Urinary bladder (tissue), 4 donors: ENCODE results near the gene OTUB2. TPM values are rescaled to one million over a fixed set of nuclear protein-coding genes. Genes with fewer than 3 reads are reported as not detected.

Source experiments
- DNase-seq: peaks from one replicate; pipeline ENCODE4 v3.0.0-alpha.2; 2015; ENCODE audit errors: extremely low spot score
- H3K27ac ChIP-seq: one replicate; pipeline ENCODE4 v1.5.1; 2013; ENCODE audit warnings: low read depth, mild to moderate bottlenecking, moderate library complexity
- H3K36me3 ChIP-seq: one replicate; pipeline ENCODE4 v1.6.1; 2013; ENCODE audit warnings: mild to moderate bottlenecking, moderate library complexity; ENCODE audit not compliant: insufficient read depth
- H3K4me1 ChIP-seq: one replicate; pipeline ENCODE4 v1.6.1; 2013; ENCODE audit warnings: mild to moderate bottlenecking, moderate library complexity; ENCODE audit not compliant: insufficient read depth
- H3K4me3 ChIP-seq: one replicate; pipeline ENCODE4 v1.5.1; 2013; ENCODE audit warnings: low read depth, low read length
- WGBS: extraction: QIAGEN DNeasy Blood & Tissue Kit; methylation state at CpG from one replicate; pipeline ENCODE4 v1.1.7; 2013; 5-methylcytosine and 5-hydroxymethylcytosine counted together
- polyA plus RNA-seq: library from polyadenylated mRNA; stranded (reverse); fragments of 200-250 nt; gene quantifications from one replicate; pipeline ENCODE4 v1.2.3, GENCODE V29; 2013
- total RNA-seq: library from RNA; depleted of rRNA; stranded (reverse); fragments of >200 nt; gene quantifications from one replicate; pipeline ENCODE4 v1.2.3, GENCODE V29; 2014
- donor health status: healthy with polysubstance abuse.
- donor health status: healthy.

The OTUB2 gene
- total and polyA plus RNA-seq, 2 donors, result 0.41 to 2.0 TPM

DNA sequence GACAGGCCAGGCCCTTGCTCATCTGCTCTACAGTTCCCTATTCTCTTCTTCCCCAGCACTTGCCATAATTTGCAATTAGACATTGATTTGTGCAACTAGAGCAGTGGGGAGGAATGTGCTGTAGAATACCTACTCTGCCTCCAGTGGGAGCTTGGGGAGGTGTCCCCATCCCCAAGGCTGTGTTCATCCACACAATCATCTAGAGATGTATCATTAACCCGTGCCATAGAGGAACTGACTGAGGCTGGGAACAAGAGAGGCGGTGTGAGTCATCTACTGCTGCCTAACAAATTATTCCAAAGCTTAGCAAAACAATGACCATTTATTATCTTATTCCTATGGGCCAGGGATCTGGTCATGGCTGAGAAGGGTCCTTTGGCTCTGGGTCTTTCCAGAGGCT lies 5.1 kb upstream of the OTUB2 start:
- DNase-seq, result no peak
- no peak overlapping the region for H3K27ac ChIP-seq
- no peaks in the 10 kb centered on the region for H3K36me3 ChIP-seq
- no peaks in the 10 kb centered on the region for H3K4me1 ChIP-seq
- H3K4me3 ChIP-seq, result no peak overlapping the region
- WGBS, result 66% methylated on average over 2 of the region's 2 CpGs

DNA sequence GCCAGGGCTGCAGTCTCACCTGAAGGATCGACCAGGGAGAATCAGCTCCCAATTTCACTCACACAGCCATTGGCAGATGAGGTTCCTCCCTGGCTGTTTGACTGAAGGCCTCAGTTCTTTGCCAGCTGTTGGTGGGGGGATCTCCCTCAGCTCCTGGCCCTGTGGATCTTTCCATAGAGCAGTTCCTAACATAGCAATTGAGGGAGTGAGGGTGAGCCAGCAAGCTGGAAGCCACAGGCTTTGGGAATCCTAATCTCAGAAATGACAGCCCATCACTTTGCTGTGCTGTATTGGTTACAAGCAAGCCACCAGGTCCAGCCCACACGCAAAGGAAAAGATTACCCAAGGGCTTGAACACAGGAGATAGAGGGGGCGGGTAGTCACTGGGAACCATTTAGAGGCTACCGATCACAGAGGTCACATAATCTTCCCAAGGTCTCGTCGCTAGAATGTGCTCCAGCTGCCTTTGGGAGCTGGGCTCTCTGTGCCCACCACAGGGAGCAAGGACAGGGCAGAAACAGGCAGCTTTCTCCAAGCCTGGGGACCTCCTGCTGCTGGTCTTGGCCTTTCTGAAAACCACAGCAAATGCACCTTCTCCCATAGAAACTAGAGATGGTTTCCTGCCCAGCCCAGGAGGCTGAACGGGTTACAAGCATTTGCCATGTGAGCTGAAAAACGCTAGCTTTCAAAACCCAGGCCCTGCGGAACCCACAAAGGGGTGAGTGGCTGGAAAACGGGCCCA lies 4.6 kb upstream of the OTUB2 start:
- no peak for DNase-seq
- H3K27ac ChIP-seq, result no peak overlapping the region
- WGBS, result 68% methylated on average over 10 of the region's 10 CpGs
- H3K4me1 ChIP-seq, result no peaks in the 10 kb centered on the region
- H3K36me3 ChIP-seq, result no peaks in the 10 kb centered on the region
- no peak overlapping the region for H3K4me3 ChIP-seq

DNA sequence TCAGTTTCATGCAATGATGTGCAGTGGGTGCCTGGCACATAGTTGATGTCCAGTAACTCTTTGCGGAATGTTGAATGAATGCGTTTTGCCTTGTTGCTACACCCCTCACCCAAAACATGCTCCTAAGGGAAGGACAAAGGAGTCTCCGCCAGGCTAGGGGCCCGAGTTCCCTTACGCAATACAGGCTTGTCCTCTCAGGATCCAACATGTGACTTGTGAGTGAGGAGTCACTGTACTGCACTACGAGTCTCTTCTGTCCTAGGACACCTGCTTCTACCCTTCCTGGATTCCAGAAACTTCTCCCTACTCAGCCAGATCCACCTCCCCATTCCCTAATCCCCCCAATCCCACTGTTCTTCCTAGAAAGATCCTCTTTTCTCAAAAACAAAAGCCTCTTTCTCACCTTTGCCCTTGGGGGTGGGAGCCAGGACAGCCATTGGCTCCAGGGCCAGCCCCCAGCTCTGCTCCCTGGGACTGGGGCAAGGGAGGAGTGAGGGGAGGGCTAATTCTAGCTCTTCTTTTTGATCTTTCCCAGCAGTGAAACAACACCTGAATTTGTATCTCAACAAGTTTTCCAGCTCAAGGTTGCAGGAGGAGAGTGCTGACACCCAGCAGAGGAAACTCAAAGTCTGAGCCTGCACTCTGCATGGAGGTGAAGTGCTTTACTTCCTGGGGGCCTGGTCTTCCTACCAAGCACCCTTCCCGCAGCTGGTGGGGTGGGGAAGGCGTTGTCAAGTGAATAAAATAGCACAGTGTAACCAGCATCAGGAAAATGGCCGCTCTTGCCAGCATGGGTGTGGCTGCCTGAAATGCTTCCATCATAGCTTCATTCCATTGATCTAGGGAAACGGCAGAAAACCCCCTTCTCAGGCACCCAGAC lies 3.4 kb upstream of the OTUB2 start:
- H3K4me3 ChIP-seq, result no peak overlapping the region
- no peaks in the 10 kb centered on the region for H3K4me1 ChIP-seq
- H3K27ac ChIP-seq, result no peak overlapping the region
- no peaks in the 10 kb centered on the region for H3K36me3 ChIP-seq
- no peak for DNase-seq
- WGBS, result 72% methylated on average over 10 of the region's 10 CpGs

DNA sequence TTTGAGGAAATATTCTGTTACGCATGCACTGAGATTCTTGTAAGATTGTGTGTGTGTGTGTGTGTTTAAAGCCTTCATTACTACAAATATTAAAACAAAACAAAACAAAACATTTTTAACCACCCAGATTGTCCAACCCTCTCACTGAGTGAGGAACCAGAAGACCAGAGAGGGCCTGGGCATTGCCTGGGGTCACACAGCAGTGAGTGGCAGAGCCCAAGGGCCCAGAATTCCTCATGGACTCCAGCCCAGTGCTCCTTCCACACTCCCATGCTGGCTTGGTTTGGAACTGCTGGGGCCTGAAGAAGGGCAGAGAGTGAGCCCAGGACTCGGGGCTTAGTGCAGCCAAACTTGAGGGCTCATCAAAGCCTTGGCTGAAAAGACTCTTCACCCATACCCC lies 1.6 kb upstream of the OTUB2 start:
- no peak for DNase-seq
- H3K27ac ChIP-seq, result no peak overlapping the region
- H3K4me3 ChIP-seq, result no peak overlapping the region
- H3K4me1 ChIP-seq, result no peaks in the 10 kb centered on the region
- no peaks in the 10 kb centered on the region for H3K36me3 ChIP-seq
- WGBS, result 84% methylated on average over 2 of the region's 2 CpGs

DNA sequence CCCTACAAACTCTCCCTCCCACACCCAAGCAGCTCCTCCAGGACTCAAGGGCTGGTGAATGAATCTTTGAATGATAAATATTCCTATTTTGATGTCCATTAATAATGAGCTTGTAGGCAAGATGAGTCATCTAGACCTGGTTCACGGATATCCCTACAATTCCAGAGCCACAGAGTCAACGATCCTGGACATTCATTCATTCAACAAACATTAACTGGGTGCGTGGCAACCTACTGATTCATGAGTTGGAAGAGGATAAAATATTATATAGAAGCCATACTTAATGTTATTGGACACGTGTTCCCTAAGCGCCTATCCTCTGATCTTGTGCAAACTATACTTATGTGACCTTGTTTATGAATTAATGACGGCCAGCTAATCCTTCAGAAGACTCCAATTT lies 420 bp upstream of the OTUB2 start:
- 50% methylated on average over 6 of the region's 6 CpGs for WGBS
- DNase-seq, result no peak
- H3K4me1 ChIP-seq, result no peaks in the 10 kb centered on the region
- no peak overlapping the region for H3K27ac ChIP-seq
- H3K36me3 ChIP-seq, result no peaks in the 10 kb centered on the region
- no peak overlapping the region for H3K4me3 ChIP-seq

DNA sequence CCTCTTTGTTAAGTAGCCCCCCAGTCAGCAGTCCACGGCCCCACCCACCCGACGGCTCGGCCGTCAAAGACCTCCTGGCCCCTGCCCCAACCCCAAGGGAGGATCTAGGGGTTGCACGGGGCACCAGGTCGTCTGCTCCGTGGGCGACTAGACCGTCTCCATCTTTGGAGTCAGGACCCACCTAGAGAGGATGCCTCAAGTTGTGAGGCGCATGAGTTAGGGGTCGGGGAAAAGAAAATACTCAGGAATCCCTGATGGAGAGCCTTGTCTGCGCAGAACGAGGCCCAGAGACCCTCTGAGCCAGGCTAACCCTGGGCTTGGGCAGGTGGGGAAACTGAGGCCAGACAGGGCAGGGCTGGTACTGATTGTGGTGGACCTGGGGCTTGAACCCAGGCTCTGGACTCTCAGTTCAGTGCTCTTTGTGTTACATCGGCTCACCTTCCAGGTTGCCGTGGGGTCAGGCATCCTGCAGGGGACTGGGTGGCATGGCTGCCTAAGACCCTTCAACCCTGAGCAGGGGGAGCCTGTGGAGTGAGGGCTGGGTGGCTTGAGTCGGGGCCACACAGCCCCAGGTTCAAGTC lies 839 bp downstream of the OTUB2 start:
- Histone ChIP-seq H3K4me1 (no peaks in the 10 kb centered on the region), H3K36me3 (no peaks in the 10 kb centered on the region), H3K4me3 (peak overlapping the region; percentile 59), H3K27ac (no peak overlapping the region)
- no peak for DNase-seq
- WGBS, result 40% methylated on average over 17 of the region's 17 CpGs

DNA sequence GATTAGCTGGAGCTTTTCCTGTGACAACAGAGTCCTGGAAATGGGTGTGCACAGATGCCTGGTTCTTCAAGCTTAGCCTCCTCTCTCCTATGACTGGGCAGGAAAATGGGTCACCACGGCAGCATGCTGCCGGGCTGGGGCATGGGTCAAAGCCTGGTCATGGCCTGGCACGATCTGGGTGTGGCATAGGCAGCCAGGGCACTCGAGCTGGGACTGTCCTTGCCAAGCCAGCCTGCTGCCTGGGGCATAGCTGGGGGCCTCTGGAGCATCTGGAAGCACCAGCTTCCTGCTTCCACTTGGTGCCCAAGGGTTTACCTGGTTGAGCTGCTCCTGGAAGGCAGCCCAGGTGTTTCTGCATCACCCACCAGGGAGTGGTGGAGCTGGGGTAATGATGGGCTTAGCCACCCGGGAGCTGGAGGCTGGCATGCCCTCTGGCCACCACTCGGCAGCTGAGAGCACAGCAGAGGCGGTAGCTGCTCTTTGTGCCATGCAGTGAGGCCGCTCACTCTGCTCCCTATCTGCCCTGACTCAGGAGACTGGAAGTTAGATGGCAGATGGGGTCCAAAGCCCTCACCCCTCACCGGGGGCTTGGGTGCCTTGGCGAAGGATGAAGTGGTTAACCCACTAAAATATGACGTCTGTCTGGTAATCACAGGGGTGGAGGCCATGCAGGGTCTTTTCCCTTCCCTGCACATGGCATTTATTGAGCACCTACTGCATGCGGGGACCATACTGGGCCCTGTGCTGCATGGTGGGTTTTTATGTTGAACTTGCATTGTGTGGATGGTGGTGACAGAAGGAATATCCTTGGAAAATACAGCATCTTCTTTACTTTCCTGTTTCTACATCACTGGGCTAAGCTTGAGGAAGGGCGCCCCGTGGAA lies 1.7 kb downstream of the OTUB2 start:
- Histone ChIP-seq H3K36me3 (no peaks in the 10 kb centered on the region), H3K4me1 (no peaks in the 10 kb centered on the region), H3K27ac (no peak overlapping the region), H3K4me3 (no peak overlapping the region)
- no peak for DNase-seq
- 90% methylated on average over 14 of the region's 14 CpGs for WGBS

DNA sequence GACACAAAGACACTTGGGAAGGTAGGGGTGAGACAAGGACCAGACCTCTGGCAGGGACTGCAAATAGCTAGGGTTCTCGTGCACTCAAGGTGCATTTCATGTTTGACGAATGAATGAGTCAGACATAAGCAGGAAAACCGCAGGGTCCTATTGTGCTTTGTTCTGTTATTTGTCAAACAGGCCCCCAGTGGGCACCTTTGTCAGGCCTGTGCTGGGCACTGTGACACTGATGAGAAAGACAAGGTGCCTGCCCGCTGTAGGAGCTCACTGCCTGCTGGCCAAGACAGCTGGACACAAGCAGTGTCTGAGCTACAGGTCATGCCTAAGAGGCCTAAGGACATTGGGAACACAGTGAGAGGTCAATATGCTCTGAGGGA lies 2.3 kb downstream of the OTUB2 start:
- Histone ChIP-seq H3K36me3 (no peaks in the 10 kb centered on the region), H3K4me1 (no peaks in the 10 kb centered on the region), H3K4me3 (no peak overlapping the region), H3K27ac (no peak overlapping the region)
- WGBS, result 75% methylated on average over 4 of the region's 4 CpGs
- DNase-seq, result no peak

DNA sequence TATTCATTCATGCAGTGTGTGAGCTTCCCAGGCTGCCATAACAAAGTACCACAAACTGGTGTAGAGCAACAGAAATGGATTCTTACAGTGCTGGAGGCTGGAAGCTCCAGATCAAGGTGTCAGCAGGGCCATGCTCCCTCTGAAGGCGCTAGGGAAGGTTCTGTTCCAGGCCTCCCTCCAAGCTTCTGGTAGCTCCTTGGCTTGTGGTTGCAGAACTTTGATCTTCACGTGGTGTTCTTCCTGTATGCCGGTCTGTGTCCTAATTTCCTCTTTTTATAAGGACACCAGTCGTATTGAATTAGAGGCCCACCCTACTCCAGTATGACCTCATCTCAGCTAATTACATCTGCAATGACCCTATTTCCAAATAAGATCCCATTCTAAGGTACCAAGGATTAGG lies 3.1 kb downstream of the OTUB2 start:
- 74% methylated on average over 4 of the region's 4 CpGs for WGBS
- no peak overlapping the region for H3K27ac ChIP-seq
- DNase-seq, result no peak

DNA sequence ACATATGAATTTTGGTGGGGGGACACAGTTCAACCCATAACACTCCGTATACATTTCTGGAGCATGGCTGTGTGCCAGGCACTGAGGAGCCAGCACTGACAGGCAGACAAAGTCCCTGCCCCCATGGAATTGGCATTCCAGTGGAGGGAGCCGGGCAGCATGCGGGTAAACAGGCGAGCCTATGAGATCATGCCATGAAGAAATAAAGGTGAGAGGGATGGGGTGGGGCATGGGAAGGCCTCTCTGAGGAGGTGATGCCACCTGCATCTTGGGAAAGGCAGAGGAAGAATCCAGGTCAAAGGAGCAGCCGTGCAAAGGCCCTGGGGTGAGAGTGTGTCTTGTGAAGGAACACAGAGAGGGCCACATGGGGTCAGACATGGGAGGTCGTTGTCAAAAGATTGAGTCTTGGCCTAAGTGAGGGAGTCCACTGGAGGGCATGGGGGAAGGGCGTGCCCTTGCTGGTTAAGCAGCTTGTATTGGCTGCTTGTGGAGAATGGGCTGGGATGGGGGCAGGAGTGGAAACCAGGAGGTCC lies 3.6 kb downstream of the OTUB2 start:
- Histone ChIP-seq H3K4me3 (no peak overlapping the region), H3K36me3 (no peaks in the 10 kb centered on the region), H3K4me1 (no peaks in the 10 kb centered on the region), H3K27ac (no peak overlapping the region)
- WGBS, result 87% methylated on average over 7 of the region's 7 CpGs
- no peak for DNase-seq

More for the DNA sequence above, 3.1 kb downstream of the OTUB2 start:
- Histone ChIP-seq H3K4me3 (no peak overlapping the region), H3K4me1 (no peaks in the 10 kb centered on the region), H3K36me3 (no peaks in the 10 kb centered on the region)

DNA sequence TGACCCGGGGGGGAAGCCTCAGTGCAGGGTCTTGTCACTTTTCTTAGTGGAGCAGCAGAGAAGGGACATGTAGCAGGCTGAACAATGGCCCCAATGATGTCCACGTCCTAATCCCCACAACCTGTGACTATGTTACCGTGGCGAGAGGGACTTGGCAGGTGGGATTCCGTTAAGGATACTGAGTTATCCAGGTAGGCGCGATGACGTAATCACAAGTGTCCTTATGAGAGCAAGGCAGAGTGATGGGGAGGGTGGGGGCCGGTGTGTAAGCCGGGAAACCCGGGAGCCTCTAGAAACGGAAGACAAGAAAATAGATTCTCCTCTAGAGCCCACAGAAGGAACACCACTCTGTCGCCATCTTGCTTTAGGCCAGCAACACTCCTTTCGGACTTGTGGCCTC lies 4.4 kb downstream of the OTUB2 start:
- Histone ChIP-seq H3K27ac (no peak overlapping the region), H3K4me3 (no peak overlapping the region), H3K4me1 (no peaks in the 10 kb centered on the region), H3K36me3 (no peaks in the 10 kb centered on the region)
- no peak for DNase-seq
- WGBS, result 86% methylated on average over 14 of the region's 14 CpGs

DNA sequence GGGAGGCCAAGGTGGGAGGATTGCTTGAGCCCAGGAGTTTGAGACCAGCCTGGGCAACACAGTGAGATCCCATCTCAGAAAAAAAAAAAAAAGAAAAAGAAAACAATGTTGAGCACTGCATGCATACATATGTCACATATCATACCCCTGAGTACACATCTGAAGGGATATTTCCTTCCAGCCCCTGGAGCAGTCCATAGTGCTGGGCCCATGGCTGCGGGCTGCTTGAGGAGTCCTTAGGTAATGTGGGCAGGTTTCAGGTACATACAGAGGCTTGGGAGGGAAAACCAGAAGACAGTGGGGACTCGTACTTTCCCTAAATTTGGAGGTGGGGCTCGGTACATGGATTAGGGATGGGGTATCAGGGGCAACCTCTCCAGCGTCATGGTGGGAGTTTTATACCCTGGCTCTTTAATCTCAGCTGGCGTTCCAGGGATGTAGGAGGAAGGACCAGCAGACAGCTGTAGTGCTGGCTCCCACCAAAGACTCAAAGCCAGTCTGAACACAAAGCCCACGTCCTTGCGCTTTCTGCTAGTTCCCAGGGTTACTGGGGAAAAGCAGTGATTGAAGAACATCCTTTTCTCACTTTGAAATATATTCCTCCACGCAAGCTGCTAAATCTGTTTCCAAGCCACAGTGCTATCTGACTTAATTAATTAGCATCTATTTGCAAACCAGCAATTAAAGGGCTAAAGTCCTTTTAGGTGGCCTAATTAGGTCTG lies 5.2 kb downstream of the OTUB2 start:
- no peaks in the 10 kb centered on the region for H3K36me3 ChIP-seq
- no peak for DNase-seq
- no peak overlapping the region for H3K4me3 ChIP-seq
- no peak overlapping the region for H3K27ac ChIP-seq
- WGBS, result 85% methylated on average over 8 of the region's 8 CpGs
- no peaks in the 10 kb centered on the region for H3K4me1 ChIP-seq
